Measurements from ENCODE around the gene TRMT1L. TPM values are rescaled to one million over a fixed set of nuclear protein-coding genes. Genes with fewer than 3 reads are reported as not detected.

Gene TRMT1L
- polyA plus RNA-seq, 1 donor (not counting 4 experiments of a cell fraction or from before 2014, with no cell fraction given): 34.5 TPM

DNA sequence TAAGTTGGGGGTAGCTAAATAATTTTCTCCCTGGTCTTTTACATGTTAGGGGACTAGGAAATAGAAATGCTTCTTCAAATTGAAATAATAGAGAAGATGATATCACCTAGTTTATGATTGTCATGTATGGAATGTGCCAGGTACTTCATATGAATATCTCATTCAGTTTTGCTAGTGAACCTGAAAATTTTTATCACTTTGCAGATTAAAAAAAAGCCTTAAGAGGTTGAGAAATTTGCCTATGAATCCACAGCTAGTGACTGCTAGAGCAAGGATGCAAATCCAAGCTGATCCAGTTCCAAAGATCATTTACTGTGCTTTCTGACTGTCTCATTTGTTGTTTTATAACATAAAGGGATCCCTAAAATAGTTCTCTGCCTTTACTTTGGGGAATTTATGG lies 86.7 kb downstream of the TRMT1L start:
- H3K27me3 ChIP-seq (ENCODE audit: control insufficient read depth, extremely low read depth, insufficient read depth, low read length): no peaks in the 10 kb centered on the region
- H3K9me1 ChIP-seq (ENCODE audit: control insufficient read depth, extremely low read depth, insufficient read depth, low read length): no peaks in the 10 kb centered on the region
- no peak overlapping the region for H2AFZ ChIP-seq (ENCODE audit: control insufficient read depth, low read length)
- H4K20me1 ChIP-seq (ENCODE audit: control insufficient read depth, extremely low read depth, insufficient read depth, low read length): no peaks in the 10 kb centered on the region
- H3K4me1 ChIP-seq (ENCODE audit: control insufficient read depth, extremely low read depth, insufficient read depth, low read length): peaks cover 10% of the 10 kb centered on the region
- no peak overlapping the region for H3K27ac ChIP-seq (ENCODE audit: control insufficient read depth, insufficient read depth, low read length)
- no peaks in the 10 kb centered on the region for H3K36me3 ChIP-seq (ENCODE audit: control insufficient read depth in 2 of 2, extremely low read depth in 1 of 2, insufficient read depth in 2 of 2, low read length in 2 of 2)
- no peak overlapping the region for H3K9ac ChIP-seq (ENCODE audit: control insufficient read depth, extremely low read depth, insufficient read depth, low read length)
- no peak for FAIRE-seq
- DNase-seq (ENCODE audit: low read depth, low spot score): no peak
- dilution Hi-C loops (cut with MboI; ENCODE audit: extremely low pct_ligation_motif_present, low sequenced_read_pairs): no loop called here
- H3K9me3 ChIP-seq (ENCODE audit: control insufficient read depth, low read depth, low read length): no peaks in the 10 kb centered on the region
- TF ChIP-seq, protein P1, sequence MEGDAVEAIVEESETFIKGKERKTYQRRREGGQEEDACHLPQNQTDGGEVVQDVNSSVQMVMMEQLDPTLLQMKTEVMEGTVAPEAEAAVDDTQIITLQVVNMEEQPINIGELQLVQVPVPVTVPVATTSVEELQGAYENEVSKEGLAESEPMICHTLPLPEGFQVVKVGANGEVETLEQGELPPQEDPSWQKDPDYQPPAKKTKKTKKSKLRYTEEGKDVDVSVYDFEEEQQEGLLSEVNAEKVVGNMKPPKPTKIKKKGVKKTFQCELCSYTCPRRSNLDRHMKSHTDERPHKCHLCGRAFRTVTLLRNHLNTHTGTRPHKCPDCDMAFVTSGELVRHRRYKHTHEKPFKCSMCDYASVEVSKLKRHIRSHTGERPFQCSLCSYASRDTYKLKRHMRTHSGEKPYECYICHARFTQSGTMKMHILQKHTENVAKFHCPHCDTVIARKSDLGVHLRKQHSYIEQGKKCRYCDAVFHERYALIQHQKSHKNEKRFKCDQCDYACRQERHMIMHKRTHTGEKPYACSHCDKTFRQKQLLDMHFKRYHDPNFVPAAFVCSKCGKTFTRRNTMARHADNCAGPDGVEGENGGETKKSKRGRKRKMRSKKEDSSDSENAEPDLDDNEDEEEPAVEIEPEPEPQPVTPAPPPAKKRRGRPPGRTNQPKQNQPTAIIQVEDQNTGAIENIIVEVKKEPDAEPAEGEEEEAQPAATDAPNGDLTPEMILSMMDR (optimal IDR thresholded peaks at IDR 0.05 in 1 of 3, IDR thresholded peaks at IDR 0.05 in 1 of 3, conservative IDR thresholded peaks at IDR 0.05 in 1 of 3; ENCODE audit: extremely low read depth in 1 of 3, insufficient read depth in 2 of 3, low read length in 3 of 3): no peak
- TF ChIP-seq EZH2 (IDR thresholded peaks at IDR 0.05; ENCODE audit: low read length): no peak
- no peak overlapping the region for H3K4me3 ChIP-seq (ENCODE audit: control insufficient read depth in 2 of 3, extremely low read depth in 1 of 3, insufficient read depth in 2 of 3, low read depth in 1 of 3, low read length in 3 of 3)
- H3K4me2 ChIP-seq (ENCODE audit: control insufficient read depth, extremely low read depth, insufficient read depth, low read depth, low read length): no peak overlapping the region
- peaks cover 27% of the 10 kb centered on the region for H3K79me2 ChIP-seq (ENCODE audit: control insufficient read depth, insufficient read depth, low read length)

GRCh38 chr1:185069202-185069772 lies 87.5 kb downstream of the TRMT1L start:
- no peak overlapping the region for H2AFZ ChIP-seq (ENCODE audit: control insufficient read depth, low read length)
- no peaks in the 10 kb centered on the region for H3K27me3 ChIP-seq (ENCODE audit: control insufficient read depth, extremely low read depth, insufficient read depth, low read length)
- no peak overlapping the region for H3K9ac ChIP-seq (ENCODE audit: control insufficient read depth, extremely low read depth, insufficient read depth, low read length)
- H3K36me3 ChIP-seq (ENCODE audit: control insufficient read depth in 2 of 2, extremely low read depth in 1 of 2, insufficient read depth in 2 of 2, low read length in 2 of 2): no peaks in the 10 kb centered on the region
- DNase-seq (ENCODE audit: low read depth, low spot score) (no peak), FAIRE-seq (no peak)
- H3K9me3 ChIP-seq (ENCODE audit: control insufficient read depth, low read depth, low read length): no peaks in the 10 kb centered on the region
- no peak for TF ChIP-seq EZH2 (IDR thresholded peaks at IDR 0.05; ENCODE audit: low read length)
- TF ChIP-seq, protein P1 (optimal IDR thresholded peaks at IDR 0.05 in 1 of 3, IDR thresholded peaks at IDR 0.05 in 1 of 3, conservative IDR thresholded peaks at IDR 0.05 in 1 of 3; ENCODE audit: extremely low read depth in 1 of 3, insufficient read depth in 2 of 3, low read length in 3 of 3): no peak
- no peak overlapping the region for H3K27ac ChIP-seq (ENCODE audit: control insufficient read depth, insufficient read depth, low read length)
- H3K4me3 ChIP-seq (ENCODE audit: control insufficient read depth in 2 of 3, extremely low read depth in 1 of 3, insufficient read depth in 2 of 3, low read depth in 1 of 3, low read length in 3 of 3): no peak overlapping the region
- no peaks in the 10 kb centered on the region for H3K9me1 ChIP-seq (ENCODE audit: control insufficient read depth, extremely low read depth, insufficient read depth, low read length)
- H4K20me1 ChIP-seq (ENCODE audit: control insufficient read depth, extremely low read depth, insufficient read depth, low read length): no peaks in the 10 kb centered on the region
- peaks cover 27% of the 10 kb centered on the region for H3K79me2 ChIP-seq (ENCODE audit: control insufficient read depth, insufficient read depth, low read length)
- H3K4me2 ChIP-seq (ENCODE audit: control insufficient read depth, extremely low read depth, insufficient read depth, low read depth, low read length): no peak overlapping the region
- dilution Hi-C loops (cut with MboI; ENCODE audit: extremely low pct_ligation_motif_present, low sequenced_read_pairs): no loop called here
- H3K4me1 ChIP-seq (ENCODE audit: control insufficient read depth, extremely low read depth, insufficient read depth, low read length): peaks cover 8% of the 10 kb centered on the region
